ENCODE data around the gene TERT. TPM values are rescaled to one million over a fixed set of nuclear protein-coding genes. Genes with fewer than 3 reads are reported as not detected.

Gene TERT
- total RNA-seq, 1 donor from 2014 or later, result 2.9 TPM

DNA sequence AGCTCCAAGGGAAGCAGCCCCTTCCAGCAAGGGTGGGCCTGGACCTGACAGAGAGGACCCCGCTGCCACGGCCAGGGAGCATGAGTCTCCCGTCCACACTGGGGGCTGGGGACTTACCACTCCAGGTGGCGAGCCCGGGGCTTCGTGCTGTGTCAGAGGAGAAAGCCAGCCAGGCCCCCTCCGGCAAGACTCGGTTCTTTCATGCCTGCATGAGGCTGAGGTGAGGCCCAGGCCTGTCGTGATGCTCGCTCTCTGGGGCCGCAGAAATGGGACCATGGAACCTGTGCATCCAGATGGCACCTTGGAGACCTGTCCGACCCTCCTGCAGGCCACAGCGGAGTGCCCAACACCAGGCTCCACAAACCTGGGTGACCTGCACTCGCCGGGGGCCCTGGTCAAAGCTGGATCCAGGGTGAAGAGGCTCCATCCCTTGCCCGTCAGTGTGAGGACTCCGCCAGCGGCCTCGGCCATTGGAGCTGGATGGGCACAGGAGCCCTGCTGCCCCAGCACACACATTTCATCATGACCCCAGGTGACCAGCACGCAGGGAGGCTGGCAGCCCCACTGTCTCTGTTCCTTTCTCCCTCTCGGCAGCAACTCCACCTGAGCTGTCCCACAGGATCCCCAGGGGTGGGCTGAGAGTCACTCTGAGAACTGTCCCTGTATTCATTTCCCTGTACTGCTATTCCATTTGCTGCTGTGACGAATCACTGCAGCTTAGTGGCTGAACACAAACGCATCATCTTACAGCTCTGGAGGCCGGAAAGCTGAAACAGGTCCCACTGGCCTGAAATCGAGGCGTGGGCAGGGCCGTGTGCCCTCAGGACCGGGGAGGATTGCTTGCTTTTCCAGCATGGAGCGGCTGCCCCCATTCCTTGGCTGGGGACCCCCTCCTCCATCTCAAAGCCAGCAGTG lies 45.2 kb downstream of the TERT start:
- Mint-ChIP-seq H3K4me1 (ENCODE audit: low read depth, unreplicated experiment) (peaks cover 3% of the 10 kb centered on the region), H3K9me3 (ENCODE audit: unreplicated experiment) (peaks cover 2% of the 10 kb centered on the region), H3K4me3 (ENCODE audit: unreplicated experiment) (no peak overlapping the region), H3K27ac (ENCODE audit: unreplicated experiment) (no peak overlapping the region), H3K36me3 (ENCODE audit: unreplicated experiment) (no peaks in the 10 kb centered on the region), H3K27me3 (ENCODE audit: unreplicated experiment) (no peaks in the 10 kb centered on the region)
- TF ChIP-seq, protein P1, sequence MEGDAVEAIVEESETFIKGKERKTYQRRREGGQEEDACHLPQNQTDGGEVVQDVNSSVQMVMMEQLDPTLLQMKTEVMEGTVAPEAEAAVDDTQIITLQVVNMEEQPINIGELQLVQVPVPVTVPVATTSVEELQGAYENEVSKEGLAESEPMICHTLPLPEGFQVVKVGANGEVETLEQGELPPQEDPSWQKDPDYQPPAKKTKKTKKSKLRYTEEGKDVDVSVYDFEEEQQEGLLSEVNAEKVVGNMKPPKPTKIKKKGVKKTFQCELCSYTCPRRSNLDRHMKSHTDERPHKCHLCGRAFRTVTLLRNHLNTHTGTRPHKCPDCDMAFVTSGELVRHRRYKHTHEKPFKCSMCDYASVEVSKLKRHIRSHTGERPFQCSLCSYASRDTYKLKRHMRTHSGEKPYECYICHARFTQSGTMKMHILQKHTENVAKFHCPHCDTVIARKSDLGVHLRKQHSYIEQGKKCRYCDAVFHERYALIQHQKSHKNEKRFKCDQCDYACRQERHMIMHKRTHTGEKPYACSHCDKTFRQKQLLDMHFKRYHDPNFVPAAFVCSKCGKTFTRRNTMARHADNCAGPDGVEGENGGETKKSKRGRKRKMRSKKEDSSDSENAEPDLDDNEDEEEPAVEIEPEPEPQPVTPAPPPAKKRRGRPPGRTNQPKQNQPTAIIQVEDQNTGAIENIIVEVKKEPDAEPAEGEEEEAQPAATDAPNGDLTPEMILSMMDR (IDR thresholded peaks at IDR 0.05; ENCODE audit: partially characterized antibody, unreplicated experiment), result no peak
- no peak for DNase-seq

DNA sequence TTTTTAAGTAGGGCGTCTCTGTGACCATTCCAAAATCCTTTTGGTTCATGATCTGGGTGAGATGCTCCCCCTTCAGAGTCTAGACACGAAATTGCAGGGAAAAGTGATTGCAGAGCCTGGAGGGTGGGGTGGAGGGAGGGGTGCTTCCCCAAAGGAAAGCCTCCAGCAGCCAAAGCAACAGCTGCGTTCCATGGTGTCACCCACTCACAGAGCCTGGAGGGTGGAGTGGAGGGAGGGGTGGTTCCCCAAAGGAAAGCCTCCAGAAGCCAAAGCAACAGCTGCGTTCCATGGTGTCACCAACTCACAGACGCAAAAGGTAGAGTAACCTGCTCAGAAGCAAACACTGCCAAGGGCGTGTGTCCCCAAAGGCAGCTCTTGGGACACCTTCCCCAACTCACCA lies 47.1 kb downstream of the TERT start:
- DNase-seq, result no peak
- peaks cover 3% of the 10 kb centered on the region for H3K4me1 Mint-ChIP-seq (ENCODE audit: low read depth, unreplicated experiment)
- TF ChIP-seq, protein P1 (IDR thresholded peaks at IDR 0.05; ENCODE audit: partially characterized antibody, unreplicated experiment), result no peak
- no peaks in the 10 kb centered on the region for H3K27me3 Mint-ChIP-seq (ENCODE audit: unreplicated experiment)
- no peaks in the 10 kb centered on the region for H3K36me3 Mint-ChIP-seq (ENCODE audit: unreplicated experiment)
- no peak overlapping the region for H3K27ac Mint-ChIP-seq (ENCODE audit: unreplicated experiment)
- H3K9me3 Mint-ChIP-seq (ENCODE audit: unreplicated experiment), result peaks cover 2% of the 10 kb centered on the region
- no peak overlapping the region for H3K4me3 Mint-ChIP-seq (ENCODE audit: unreplicated experiment)

DNA sequence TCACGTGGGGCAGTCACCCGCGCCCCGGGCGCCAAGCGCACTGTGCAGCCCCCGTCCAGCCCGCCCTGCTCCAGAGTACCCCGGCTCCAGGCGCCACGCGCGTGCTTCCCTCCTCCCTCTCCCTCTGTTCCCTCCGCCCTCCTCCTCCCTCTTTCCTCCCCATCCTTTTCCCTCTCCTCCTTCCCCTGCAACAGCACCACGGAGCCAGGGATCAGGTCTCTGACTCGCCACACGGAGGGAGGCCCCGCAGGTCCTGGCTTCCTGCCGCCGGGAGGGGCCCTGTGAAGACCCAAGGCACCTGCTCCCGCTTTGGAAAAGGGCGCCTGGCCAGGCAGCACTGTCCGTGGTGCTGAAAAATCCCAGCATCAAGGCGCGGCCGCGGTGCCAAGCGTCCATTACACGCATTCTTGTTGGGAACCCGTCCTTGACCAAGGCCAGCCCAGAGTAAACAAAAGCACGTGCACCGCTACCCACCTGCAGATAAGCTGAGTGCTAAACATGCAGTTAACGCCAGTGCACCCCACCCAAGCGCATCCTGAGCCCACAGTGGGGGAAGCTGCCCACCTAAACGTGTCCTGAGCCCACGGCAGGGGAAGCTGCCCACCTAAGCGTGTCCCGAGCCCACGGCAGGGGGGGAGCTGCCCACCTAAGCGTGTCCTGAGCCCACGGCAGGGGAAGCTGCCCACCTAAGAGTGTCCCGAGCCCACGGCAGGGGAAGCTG lies 48.0 kb downstream of the TERT start:
- no peak for DNase-seq
- no peak overlapping the region for H3K4me3 Mint-ChIP-seq (ENCODE audit: unreplicated experiment)
- H3K9me3 Mint-ChIP-seq (ENCODE audit: unreplicated experiment), result no peaks in the 10 kb centered on the region
- H3K4me1 Mint-ChIP-seq (ENCODE audit: low read depth, unreplicated experiment), result peaks cover 3% of the 10 kb centered on the region
- H3K27me3 Mint-ChIP-seq (ENCODE audit: unreplicated experiment), result no peaks in the 10 kb centered on the region
- TF ChIP-seq, protein P1 (IDR thresholded peaks at IDR 0.05; ENCODE audit: partially characterized antibody, unreplicated experiment), result no peak
- H3K36me3 Mint-ChIP-seq (ENCODE audit: unreplicated experiment), result no peaks in the 10 kb centered on the region
- H3K27ac Mint-ChIP-seq (ENCODE audit: unreplicated experiment), result no peak overlapping the region

DNA sequence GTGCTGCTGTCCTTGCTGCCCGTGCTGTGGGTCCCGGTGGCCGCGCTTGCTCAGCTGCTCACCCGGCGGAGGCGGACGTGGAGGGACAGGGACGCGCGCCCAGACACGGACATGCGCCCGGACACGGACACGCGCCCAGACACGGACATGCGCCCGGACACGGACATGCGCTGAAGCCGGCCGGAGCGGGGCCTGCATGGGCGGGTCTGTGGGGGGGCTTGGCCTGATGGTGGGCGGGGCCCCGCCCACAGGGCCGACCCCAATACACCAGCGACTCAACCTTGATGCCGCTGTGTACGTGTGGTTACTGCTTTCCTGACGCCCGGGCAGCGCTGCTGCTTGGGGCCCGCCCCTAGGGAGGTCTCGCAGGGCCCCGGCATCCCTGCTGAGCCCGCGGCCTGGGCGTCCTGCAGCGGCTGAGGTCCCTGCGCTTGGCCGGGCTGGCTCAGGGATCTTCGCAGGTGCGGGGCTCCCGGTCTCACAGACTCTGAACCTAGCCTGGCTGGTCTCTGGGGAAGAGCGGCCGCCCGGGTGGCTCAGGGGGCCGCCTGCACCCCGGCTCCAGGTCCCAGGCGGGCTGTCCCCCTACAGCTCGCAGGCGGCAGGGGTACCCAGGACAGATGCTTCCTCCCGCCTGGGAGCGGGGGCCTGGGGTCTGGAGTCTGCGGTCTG lies 48.8 kb downstream of the TERT start:
- H3K9me3 Mint-ChIP-seq (ENCODE audit: unreplicated experiment), result peaks cover 3% of the 10 kb centered on the region
- TF ChIP-seq, protein P1 (IDR thresholded peaks at IDR 0.05; ENCODE audit: partially characterized antibody, unreplicated experiment), result no peak
- H3K36me3 Mint-ChIP-seq (ENCODE audit: unreplicated experiment), result no peaks in the 10 kb centered on the region

More for the DNA sequence above, 48.8 kb downstream of the TERT start:
- H3K4me3 Mint-ChIP-seq (ENCODE audit: unreplicated experiment), result no peak overlapping the region
- H3K27ac Mint-ChIP-seq (ENCODE audit: unreplicated experiment), result no peak overlapping the region
- peaks cover 3% of the 10 kb centered on the region for H3K4me1 Mint-ChIP-seq (ENCODE audit: low read depth, unreplicated experiment)
- H3K27me3 Mint-ChIP-seq (ENCODE audit: unreplicated experiment), result no peaks in the 10 kb centered on the region
- no peak for DNase-seq

Measured in glutamatergic neuron (in vitro differentiated cells).